Mesothelial cell of epicardium (in vitro differentiated cells): ENCODE measurements around the gene SLC7A9. TPM values are rescaled to one million over a fixed set of nuclear protein-coding genes. Genes with fewer than 3 reads are reported as not detected.

Experiments
- DNase-seq, 2 experiments: peaks; one replicate each; pipeline ENCODE4 v3.0.0; 2021; ENCODE audit warnings: low spot score in 2 of 2; ENCODE audit not compliant: unreplicated experiment in 2 of 2
- H3K27ac Mint-ChIP-seq: 2 replicates; pipeline ENCODE4 v1.8.0; 2021; ENCODE audit warnings: mixed read lengths
- H3K27me3 Mint-ChIP-seq: 2 replicates; pipeline ENCODE4 v1.8.0; 2021; ENCODE audit warnings: low read depth, mixed read lengths
- H3K36me3 Mint-ChIP-seq: 2 replicates; pipeline ENCODE4 v1.8.0; 2021; ENCODE audit warnings: mixed read lengths
- H3K4me1 Mint-ChIP-seq: 2 replicates; pipeline ENCODE4 v1.8.0; 2021; ENCODE audit warnings: mixed read lengths
- H3K4me3 Mint-ChIP-seq: 2 replicates; pipeline ENCODE4 v1.8.0; 2021; ENCODE audit warnings: mild to moderate bottlenecking, moderate library complexity, mixed read lengths
- H3K9me3 Mint-ChIP-seq: 2 replicates; pipeline ENCODE4 v1.8.0; 2021; ENCODE audit warnings: mixed read lengths
- total RNA-seq: library from RNA; stranded (reverse); gene quantifications from 3 replicates; pipeline ENCODE4 v1.2.1, GENCODE V29; 2021
- TF ChIP-seq, protein P1 (sequence below): fragments of 200-600 bp; sonication (generic); IDR thresholded peaks from one replicate; pipeline ENCODE4 v1.5.0; 2021; ENCODE audit warnings: antibody characterized with exemption; ENCODE audit not compliant: unreplicated experiment

Gene SLC7A9
- total RNA-seq, 1 donor from 2014 or later: 0.65 TPM

DNA sequence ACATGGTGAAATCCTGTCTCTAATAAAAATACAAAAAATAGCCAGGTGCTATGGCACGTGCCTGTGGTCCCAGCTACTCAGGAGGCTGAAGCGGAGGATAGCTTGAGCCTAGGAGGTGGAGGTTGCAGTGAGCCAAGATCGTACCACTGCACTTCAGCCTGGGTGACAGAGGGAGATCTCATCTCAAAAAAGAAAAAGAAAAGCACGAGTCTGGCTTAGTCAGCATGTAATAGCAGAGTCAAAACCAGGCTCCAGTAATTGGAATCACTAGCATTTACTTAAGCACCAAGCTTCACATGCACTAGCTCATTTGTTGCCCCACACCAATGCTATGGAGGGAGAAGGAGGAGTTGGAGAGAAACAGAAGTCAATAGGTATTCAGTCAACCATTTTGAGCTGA is 41.9 kb upstream of the SLC7A9 start:
- Mint-ChIP-seq H3K27ac (no peak overlapping the region), H3K9me3 (peaks cover under 1% of the 10 kb centered on the region), H3K36me3 (peaks cover 29% of the 10 kb centered on the region), H3K27me3 (no peaks in the 10 kb centered on the region), H3K4me1 (no peaks in the 10 kb centered on the region), H3K4me3 (no peak overlapping the region)
- TF ChIP-seq, protein P1, sequence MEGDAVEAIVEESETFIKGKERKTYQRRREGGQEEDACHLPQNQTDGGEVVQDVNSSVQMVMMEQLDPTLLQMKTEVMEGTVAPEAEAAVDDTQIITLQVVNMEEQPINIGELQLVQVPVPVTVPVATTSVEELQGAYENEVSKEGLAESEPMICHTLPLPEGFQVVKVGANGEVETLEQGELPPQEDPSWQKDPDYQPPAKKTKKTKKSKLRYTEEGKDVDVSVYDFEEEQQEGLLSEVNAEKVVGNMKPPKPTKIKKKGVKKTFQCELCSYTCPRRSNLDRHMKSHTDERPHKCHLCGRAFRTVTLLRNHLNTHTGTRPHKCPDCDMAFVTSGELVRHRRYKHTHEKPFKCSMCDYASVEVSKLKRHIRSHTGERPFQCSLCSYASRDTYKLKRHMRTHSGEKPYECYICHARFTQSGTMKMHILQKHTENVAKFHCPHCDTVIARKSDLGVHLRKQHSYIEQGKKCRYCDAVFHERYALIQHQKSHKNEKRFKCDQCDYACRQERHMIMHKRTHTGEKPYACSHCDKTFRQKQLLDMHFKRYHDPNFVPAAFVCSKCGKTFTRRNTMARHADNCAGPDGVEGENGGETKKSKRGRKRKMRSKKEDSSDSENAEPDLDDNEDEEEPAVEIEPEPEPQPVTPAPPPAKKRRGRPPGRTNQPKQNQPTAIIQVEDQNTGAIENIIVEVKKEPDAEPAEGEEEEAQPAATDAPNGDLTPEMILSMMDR: no peak
- DNase-seq: no peak

DNA sequence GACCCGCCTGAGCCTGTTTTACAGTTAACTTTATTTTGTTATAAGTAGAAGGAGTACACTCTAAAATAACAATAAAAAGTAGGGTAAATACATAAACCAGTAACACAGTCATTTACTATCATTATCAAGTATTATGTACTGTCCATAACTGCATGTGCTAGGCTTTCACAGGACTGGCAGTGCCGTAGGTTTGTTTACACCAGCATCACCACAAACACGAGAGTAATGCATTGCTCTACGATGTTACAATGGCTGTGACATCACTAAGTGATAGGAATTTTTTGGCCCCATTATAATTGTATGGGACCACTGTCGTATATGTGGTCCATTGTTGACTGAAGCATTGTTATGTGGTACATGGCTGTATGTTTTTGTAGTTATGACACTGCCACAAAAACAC is 41.3 kb upstream of the SLC7A9 start:
- Mint-ChIP-seq H3K27ac (no peak overlapping the region), H3K36me3 (peaks cover 35% of the 10 kb centered on the region), H3K4me1 (no peaks in the 10 kb centered on the region), H3K4me3 (no peak overlapping the region), H3K9me3 (peaks cover 6% of the 10 kb centered on the region), H3K27me3 (no peaks in the 10 kb centered on the region)
- TF ChIP-seq, protein P1: no peak
- DNase-seq: no peak

DNA sequence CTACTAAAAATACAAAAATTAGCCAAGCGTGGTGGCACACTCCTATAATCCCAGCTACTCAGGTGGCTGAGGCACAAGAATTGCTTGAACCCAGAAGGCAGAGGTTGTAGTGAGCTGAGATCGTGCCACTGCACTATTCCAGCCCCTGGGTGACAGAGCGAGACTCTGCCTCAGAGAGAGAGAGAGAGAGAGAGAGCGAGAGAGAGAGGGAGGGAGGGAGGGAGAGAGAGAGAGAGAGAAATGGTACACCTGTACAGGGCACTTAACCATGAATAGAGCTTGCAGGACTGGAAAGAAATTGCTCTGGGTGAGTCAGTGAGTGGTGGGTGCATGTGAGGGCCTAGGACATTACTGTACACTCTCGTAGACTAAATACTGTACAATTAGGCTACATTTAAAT is 40.5 kb upstream of the SLC7A9 start:
- H3K36me3 Mint-ChIP-seq: peaks cover 38% of the 10 kb centered on the region
- no peak for DNase-seq
- TF ChIP-seq, protein P1: no peak
- no peak overlapping the region for H3K4me3 Mint-ChIP-seq
- H3K9me3 Mint-ChIP-seq: peaks cover 10% of the 10 kb centered on the region
- H3K27ac Mint-ChIP-seq: no peak overlapping the region
- no peaks in the 10 kb centered on the region for H3K27me3 Mint-ChIP-seq
- H3K4me1 Mint-ChIP-seq: no peaks in the 10 kb centered on the region

DNA sequence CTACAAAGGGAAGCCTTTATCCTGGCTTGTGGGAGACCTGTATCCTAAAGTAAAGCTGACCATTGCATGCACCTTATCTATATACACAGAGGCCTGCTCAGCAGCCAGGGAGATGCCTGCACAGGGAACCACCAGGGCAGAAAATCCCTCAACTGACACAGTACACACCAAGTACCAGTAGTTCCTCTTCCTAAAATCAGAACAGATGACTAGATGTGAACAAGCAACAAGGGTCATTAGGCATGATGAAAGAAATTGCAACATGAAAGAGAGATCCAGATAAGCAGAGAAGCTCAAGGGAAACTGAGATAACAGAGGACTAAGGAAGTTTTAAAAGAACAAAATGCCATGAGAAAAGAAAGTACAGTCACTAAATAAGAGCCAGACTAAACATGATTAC is 39.7 kb upstream of the SLC7A9 start:
- no peak for DNase-seq
- Mint-ChIP-seq H3K4me3 (no peak overlapping the region), H3K27ac (no peak overlapping the region)

DNA sequence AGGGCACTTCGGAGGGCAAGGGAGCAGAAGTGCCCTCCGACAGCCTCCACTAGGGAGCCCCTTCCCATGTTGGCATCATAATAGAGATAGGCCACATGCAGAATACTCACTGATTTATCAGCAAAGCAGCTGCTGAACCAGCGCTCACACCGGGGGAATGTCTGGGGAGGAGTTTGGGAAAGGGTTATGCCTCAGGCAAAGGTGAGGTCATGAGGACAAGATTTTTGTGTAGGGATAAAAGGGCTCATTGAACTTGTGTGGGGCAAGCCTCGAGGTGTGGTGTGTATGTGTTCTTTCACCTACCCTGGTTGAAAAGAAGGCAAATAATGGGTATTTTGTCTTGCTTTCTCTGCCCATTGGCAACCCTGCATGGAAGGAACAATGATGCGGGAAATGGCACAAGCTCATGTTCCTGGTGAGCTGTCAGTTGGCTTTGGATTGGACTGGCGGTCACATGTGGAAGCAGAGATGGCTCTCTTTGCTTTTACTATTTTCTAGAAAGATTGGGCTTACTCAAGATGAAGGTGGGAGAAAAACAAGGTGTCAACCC is 39.1 kb upstream of the SLC7A9 start:
- Mint-ChIP-seq H3K4me1 (no peaks in the 10 kb centered on the region), H3K27ac (no peak overlapping the region), H3K36me3 (peaks cover 41% of the 10 kb centered on the region), H3K9me3 (peaks cover 10% of the 10 kb centered on the region), H3K27me3 (no peaks in the 10 kb centered on the region), H3K4me3 (no peak overlapping the region)
- TF ChIP-seq, protein P1: no peak
- DNase-seq: no peak

More for the DNA sequence above, 39.7 kb upstream of the SLC7A9 start:
- peaks cover 41% of the 10 kb centered on the region for H3K36me3 Mint-ChIP-seq
- TF ChIP-seq, protein P1: no peak
- H3K9me3 Mint-ChIP-seq: peaks cover 10% of the 10 kb centered on the region
- H3K4me1 Mint-ChIP-seq: no peaks in the 10 kb centered on the region
- no peaks in the 10 kb centered on the region for H3K27me3 Mint-ChIP-seq

DNA sequence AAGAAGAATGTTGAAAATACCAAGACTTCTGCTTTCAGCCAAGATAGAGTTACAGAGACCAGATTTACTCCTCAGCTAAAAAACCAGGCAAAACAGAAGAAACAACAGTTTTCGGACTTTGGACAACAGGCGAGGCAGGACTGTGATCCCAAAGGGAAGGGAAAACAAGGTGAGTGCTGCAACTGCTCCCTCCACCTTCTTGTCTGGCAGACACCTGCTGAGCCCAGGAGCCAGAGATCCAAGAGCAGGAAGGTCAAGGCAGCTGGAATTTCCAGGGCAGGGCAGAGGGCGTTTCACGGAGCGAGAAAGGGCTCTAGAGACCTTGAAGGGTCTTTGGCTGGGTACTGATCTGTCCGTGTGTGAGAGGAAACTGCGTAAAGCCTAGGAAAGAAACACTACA is 32.9 kb upstream of the SLC7A9 start:
- no peak for DNase-seq
- H3K27ac Mint-ChIP-seq: no peak overlapping the region
- no peaks in the 10 kb centered on the region for H3K27me3 Mint-ChIP-seq
- no peak overlapping the region for H3K4me3 Mint-ChIP-seq
- TF ChIP-seq, protein P1: no peak
- peaks cover 33% of the 10 kb centered on the region for H3K36me3 Mint-ChIP-seq
- peaks cover 10% of the 10 kb centered on the region for H3K9me3 Mint-ChIP-seq
- H3K4me1 Mint-ChIP-seq: no peaks in the 10 kb centered on the region
